Testis (tissue), 3 donors: Measurements from ENCODE around the gene ADM2. TPM values are rescaled to one million over a fixed set of nuclear protein-coding genes. Genes with fewer than 3 reads are reported as not detected.

Source experiments
- DNase-seq: peaks from one replicate; pipeline ENCODE4 v3.0.0-alpha.2; 2019
- H3K27ac ChIP-seq, 2 donors: fragments of 200-600 bp; sonication (generic); one replicate each; pipeline ENCODE4 v1.5.1; 2019
- H3K27me3 ChIP-seq: fragments of 200-600 bp; sonication (generic); one replicate; pipeline ENCODE4 v1.5.1; 2019
- H3K36me3 ChIP-seq: fragments of 200-600 bp; sonication (generic); one replicate; pipeline ENCODE4 v1.5.1; 2017; ENCODE audit warnings: low read depth; ENCODE audit errors: missing control alignments
- H3K4me1 ChIP-seq: fragments of 200-600 bp; sonication (generic); one replicate; pipeline ENCODE4 v1.5.1; 2019
- H3K4me3 ChIP-seq, 2 donors: fragments of 200-600 bp; sonication (generic); one replicate each; pipeline ENCODE4 v1.5.1; 2017 to 2019
- H3K9me3 ChIP-seq: fragments of 200-600 bp; sonication (generic); one replicate; pipeline ENCODE4 v1.5.1; 2017
- POLR2A ChIP-seq: fragments of 450-650 bp; IDR thresholded peaks from one replicate; pipeline ENCODE4 v1.6.1; 2017; ENCODE audit warnings: antibody characterized with exemption, mild to moderate bottlenecking, moderate library complexity
- WGBS, 2 donors: methylation state at CpG; one replicate each; pipeline ENCODE4 v1.1.5; 2018; 5-methylcytosine and 5-hydroxymethylcytosine counted together
- intact Hi-C: fragments of 100-400 bp; cut with DNase I; formaldehyde crosslinking; loops from one replicate; pipeline ENCODE4 v1.15.1; 2023; ENCODE audit warnings: low total_unique reads
- polyA plus RNA-seq: library from polyadenylated mRNA; stranded (reverse); fragments of 350-450 nt; fragmentation: Illumina TruSeq; extraction: RNeasy Lipid Tissue Mini Kit (QIAGEN cat#74804); gene quantifications from one replicate; pipeline ENCODE4 v1.2.3, GENCODE V29; 2014; ENCODE audit warnings: low read depth, low replicate concordance; ENCODE audit not compliant: insufficient read depth
- total RNA-seq, 2 donors: library from RNA; depleted of rRNA; stranded (reverse); fragments of >200 nt; gene quantifications; one replicate each; pipeline ENCODE4 v1.2.3, GENCODE V29; 2016
- TF ChIP-seq, protein P1 (sequence below), 3 experiments: fragments of 450-650 bp in 2 of 3; fragments of 200-600 bp in 1 of 3; sonication (generic) in 1 of 3; IDR thresholded peaks; one replicate each; pipeline ENCODE4 v1.5.1; 2016 to 2019; ENCODE audit warnings: antibody characterized with exemption in 3 of 3, mild to moderate bottlenecking in 2 of 3, moderate library complexity in 1 of 3

ADM2 gene
- total and polyA plus RNA-seq, 3 donors from 2014 or later: 0.99 to 1.9 (median 1.0) TPM

DNA sequence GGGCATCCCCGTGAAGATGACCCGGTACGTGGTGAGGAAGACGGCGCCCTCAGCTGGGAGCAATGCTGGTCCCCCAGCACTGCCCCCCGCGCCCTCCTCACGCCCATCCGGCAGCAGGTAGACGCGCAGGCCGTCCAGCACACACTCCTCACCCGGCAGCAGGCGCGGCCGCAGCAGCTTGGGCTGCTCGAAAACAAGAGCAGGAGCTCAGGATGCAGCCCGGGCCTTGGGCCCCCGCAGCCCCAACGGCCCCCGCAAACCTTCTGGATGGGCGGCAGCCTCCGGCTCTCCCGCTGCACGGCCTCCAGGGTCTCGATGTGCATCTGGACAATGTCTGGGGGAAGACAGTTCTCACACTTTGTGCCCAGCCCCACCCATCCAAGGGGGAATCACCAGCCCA is 19.8 kb upstream of the ADM2 start:
- H3K27me3 ChIP-seq: no peaks in the 10 kb centered on the region
- no peak for DNase-seq
- TF ChIP-seq POLR2A: no peak
- TF ChIP-seq, protein P1, sequence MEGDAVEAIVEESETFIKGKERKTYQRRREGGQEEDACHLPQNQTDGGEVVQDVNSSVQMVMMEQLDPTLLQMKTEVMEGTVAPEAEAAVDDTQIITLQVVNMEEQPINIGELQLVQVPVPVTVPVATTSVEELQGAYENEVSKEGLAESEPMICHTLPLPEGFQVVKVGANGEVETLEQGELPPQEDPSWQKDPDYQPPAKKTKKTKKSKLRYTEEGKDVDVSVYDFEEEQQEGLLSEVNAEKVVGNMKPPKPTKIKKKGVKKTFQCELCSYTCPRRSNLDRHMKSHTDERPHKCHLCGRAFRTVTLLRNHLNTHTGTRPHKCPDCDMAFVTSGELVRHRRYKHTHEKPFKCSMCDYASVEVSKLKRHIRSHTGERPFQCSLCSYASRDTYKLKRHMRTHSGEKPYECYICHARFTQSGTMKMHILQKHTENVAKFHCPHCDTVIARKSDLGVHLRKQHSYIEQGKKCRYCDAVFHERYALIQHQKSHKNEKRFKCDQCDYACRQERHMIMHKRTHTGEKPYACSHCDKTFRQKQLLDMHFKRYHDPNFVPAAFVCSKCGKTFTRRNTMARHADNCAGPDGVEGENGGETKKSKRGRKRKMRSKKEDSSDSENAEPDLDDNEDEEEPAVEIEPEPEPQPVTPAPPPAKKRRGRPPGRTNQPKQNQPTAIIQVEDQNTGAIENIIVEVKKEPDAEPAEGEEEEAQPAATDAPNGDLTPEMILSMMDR (IDR thresholded peaks at IDR 0.05): no peak
- intact Hi-C loops: no loop called here
- H3K4me3 ChIP-seq: no peak overlapping the region
- 88 to 96% methylated on average over 9 to 26 of the region's 26 CpGs for WGBS, 2 donors
- H3K9me3 ChIP-seq: no peaks in the 10 kb centered on the region
- H3K27ac ChIP-seq: no peak overlapping the region
- H3K4me1 ChIP-seq: no peaks in the 10 kb centered on the region
- no peaks in the 10 kb centered on the region for H3K36me3 ChIP-seq

DNA sequence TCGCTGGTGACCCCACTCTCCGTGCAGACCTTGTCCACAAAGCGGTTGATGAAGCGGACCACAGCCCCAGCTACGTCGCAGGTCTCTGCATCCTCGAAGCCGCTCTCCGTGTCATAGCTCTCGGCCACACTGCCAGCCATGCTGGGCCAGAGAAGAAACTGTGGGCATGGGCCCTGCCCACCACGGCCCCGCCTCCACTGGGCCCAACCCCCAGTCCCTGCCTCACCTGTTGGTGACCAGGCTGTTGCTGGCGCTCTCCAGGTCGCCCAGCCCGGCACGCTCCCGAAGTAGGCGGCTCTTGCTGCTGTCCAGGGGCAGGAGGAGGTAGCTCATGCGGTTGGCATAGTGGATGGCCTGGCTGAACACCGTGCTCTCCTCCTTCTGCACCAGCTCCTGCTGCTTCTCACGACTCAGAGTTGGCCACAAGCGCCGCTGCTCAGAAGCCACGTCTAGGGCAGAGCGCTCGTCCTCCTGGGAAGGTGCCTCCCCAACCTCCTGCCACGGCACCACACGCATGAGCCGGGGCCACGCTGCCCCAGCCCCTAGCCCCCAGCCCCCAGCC is 19.3 kb upstream of the ADM2 start:
- intact Hi-C loops: no loop called here
- Histone ChIP-seq H3K4me3 (no peak overlapping the region), H3K4me1 (no peaks in the 10 kb centered on the region), H3K36me3 (no peaks in the 10 kb centered on the region), H3K9me3 (no peaks in the 10 kb centered on the region), H3K27ac (no peak overlapping the region), H3K27me3 (no peaks in the 10 kb centered on the region)
- no peak for TF ChIP-seq POLR2A
- TF ChIP-seq, protein P1 (IDR thresholded peaks at IDR 0.05): no peak
- DNase-seq: no peak
- WGBS, 2 donors: 95 to 96% methylated on average over 16 to 29 of the region's 30 CpGs

DNA sequence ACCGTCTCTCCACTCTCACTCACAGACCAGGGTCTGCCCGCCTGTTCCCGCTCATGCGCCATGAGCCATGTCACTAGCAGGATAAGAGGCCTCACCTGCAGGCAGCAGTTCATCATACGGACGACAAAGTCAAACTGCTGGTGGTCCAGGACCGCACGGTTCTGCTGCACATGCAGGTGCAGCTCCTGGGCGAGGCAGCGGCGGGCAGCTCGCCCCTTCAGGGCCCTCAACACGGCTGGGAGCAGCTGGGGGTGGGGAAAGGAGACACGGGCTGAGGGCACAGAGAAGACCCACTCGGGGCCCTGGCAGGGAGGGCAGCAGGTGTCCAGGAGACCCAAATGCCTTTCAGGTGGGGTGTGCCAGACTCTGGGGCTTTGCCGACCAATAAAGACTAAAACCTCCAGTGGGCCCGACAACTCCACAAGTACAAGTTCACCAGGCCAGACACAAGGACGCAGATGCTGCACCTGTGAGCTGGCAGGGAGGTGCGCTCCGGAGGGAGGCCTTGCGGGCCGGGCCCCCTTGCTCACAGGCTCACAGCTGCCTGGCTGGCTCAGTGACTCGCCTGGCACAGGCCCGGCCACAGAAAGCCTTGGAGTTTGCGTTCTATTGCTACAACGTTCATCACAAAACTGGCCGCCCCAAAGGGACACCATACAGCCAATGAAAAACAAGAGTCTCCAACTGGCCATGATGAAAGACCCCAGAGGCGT is 18.0 kb upstream of the ADM2 start:
- no peak for DNase-seq
- intact Hi-C loops: no loop called here
- Histone ChIP-seq H3K36me3 (no peaks in the 10 kb centered on the region), H3K9me3 (no peaks in the 10 kb centered on the region), H3K27ac (no peak overlapping the region), H3K4me3 (no peak overlapping the region), H3K27me3 (no peaks in the 10 kb centered on the region), H3K4me1 (no peaks in the 10 kb centered on the region)
- 92 to 94% methylated on average over 23 to 28 of the region's 28 CpGs for WGBS, 2 donors
- TF ChIP-seq, protein P1 (IDR thresholded peaks at IDR 0.05): no peak
- TF ChIP-seq POLR2A: no peak

DNA sequence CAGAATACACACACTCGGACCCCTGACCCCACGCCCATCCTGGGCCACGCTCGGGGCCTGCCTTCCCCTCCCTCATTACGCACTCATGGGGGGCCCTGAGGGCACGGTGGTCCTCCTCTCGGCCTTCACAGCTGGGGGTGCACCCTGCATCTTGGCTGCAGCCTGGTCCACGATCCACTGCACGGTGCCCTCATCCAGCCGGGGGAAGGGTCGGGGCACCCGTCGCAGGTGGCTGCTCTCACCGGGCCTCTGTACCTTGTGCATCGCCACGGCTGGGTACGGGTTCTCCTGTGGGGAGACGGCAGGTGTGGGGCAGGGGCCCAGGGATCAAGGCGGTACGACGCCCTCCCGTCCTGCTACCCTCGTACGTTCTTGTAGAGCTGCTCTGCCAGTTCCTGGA is 16.9 kb upstream of the ADM2 start:
- Histone ChIP-seq H3K4me1 (peaks cover 1% of the 10 kb centered on the region), H3K4me3 (no peak overlapping the region), H3K27ac (no peak overlapping the region), H3K27me3 (no peaks in the 10 kb centered on the region), H3K36me3 (no peaks in the 10 kb centered on the region), H3K9me3 (no peaks in the 10 kb centered on the region)
- intact Hi-C loops: no loop called here
- DNase-seq: no peak
- no peak for TF ChIP-seq POLR2A
- TF ChIP-seq, protein P1 (IDR thresholded peaks at IDR 0.05): no peak
- 88 to 96% methylated on average over 10 to 24 of the region's 24 CpGs for WGBS, 2 donors
